Neural cell (in vitro differentiated cells): Measurements from ENCODE around the gene POLR1G. TPM values are rescaled to one million over a fixed set of nuclear protein-coding genes. Genes with fewer than 3 reads are reported as not detected.

Experiments
- H2AFZ ChIP-seq: fragments of 200-600, 300-800 bp; sonication (generic), shearing (Covaris generic); 2 replicates; pipeline ENCODE4 v1.6.0; 2014; ENCODE audit warnings: low read depth, mild to moderate bottlenecking, antibody characterized with exemption, low read length, moderate library complexity
- H3F3A ChIP-seq: fragments of 200-600 bp; shearing (Covaris generic); 2 replicates; pipeline ENCODE4 v1.6.1; 2016; ENCODE audit warnings: mild to moderate bottlenecking, moderate library complexity, mixed read lengths, antibody characterized with exemption, low read length; ENCODE audit not compliant: insufficient read depth, poor library complexity, severe bottlenecking
- H3K27ac ChIP-seq: fragments of 200-600, 300-800 bp; sonication (generic), shearing (Covaris generic); 2 replicates; pipeline ENCODE4 v1.5.1; 2014; ENCODE audit warnings: mild to moderate bottlenecking, low read length, moderate library complexity
- H3K27me3 ChIP-seq: fragments of 300-800, 200-600 bp; sonication (generic), shearing (Covaris generic); 2 replicates; pipeline ENCODE4 v1.6.0; 2014; ENCODE audit warnings: mild to moderate bottlenecking, low read depth, low read length, moderate library complexity; ENCODE audit not compliant: insufficient read depth
- H3K36me3 ChIP-seq: fragments of 300-800, 200-600 bp; sonication (generic), shearing (Covaris generic); 2 replicates; pipeline ENCODE4 v1.5.1; 2014; ENCODE audit warnings: mild to moderate bottlenecking, antibody characterized with exemption, low read length, moderate library complexity; ENCODE audit not compliant: insufficient read depth
- H3K4me2 ChIP-seq: fragments of 300-800, 200-600 bp; sonication (generic), shearing (Covaris generic); 2 replicates; pipeline ENCODE4 v1.6.0; 2014; ENCODE audit warnings: mild to moderate bottlenecking, low read length
- H3K4me3 ChIP-seq: fragments of 300-800, 200-600 bp; sonication (generic), shearing (Covaris generic); 2 replicates; pipeline ENCODE4 v1.5.1; 2014; ENCODE audit warnings: mild to moderate bottlenecking, low read length, moderate library complexity
- H3K79me2 ChIP-seq: fragments of 200-600 bp; shearing (Covaris generic); replicated peaks from 2 replicates; pipeline ENCODE4 v1.6.0; 2014; ENCODE audit warnings: mild to moderate bottlenecking, low read length, moderate library complexity; ENCODE audit not compliant: insufficient read depth
- H3K9ac ChIP-seq: fragments of 300-800, 200-600 bp; sonication (generic), shearing (Covaris generic); 2 replicates; pipeline ENCODE4 v1.6.1; 2016; ENCODE audit warnings: mild to moderate bottlenecking, low read length, mixed read lengths
- H3K9me2 ChIP-seq: fragments of 200-600 bp; shearing (Covaris generic); 2 replicates; pipeline ENCODE4 v1.6.1; 2016; ENCODE audit warnings: mild to moderate bottlenecking, low read length, mixed read lengths; ENCODE audit not compliant: insufficient read depth
- H3K9me3 ChIP-seq: fragments of 200-600, 300-800 bp; sonication (generic), shearing (Covaris generic); 2 replicates; pipeline ENCODE4 v1.6.1; 2016; ENCODE audit warnings: mild to moderate bottlenecking, mixed run types, low read length, moderate library complexity, mixed read lengths
- H4K20me1 ChIP-seq: fragments of 200-600 bp; shearing (Covaris generic); 2 replicates; pipeline ENCODE4 v1.6.1; 2016; ENCODE audit warnings: mild to moderate bottlenecking, mixed run types; ENCODE audit not compliant: insufficient read depth
- CTCF ChIP-seq: fragments of 450-650 bp; IDR thresholded peaks from 2 replicates; pipeline ENCODE4 v1.5.1; 2014; ENCODE audit warnings: antibody characterized with exemption, mild to moderate bottlenecking, moderate library complexity; ENCODE audit not compliant: poor library complexity, severe bottlenecking
- EP300 ChIP-seq: fragments of 450-650 bp; conservative IDR thresholded peaks from 2 replicates; pipeline ENCODE4 v1.6.1; 2014; ENCODE audit warnings: antibody characterized with exemption, mild to moderate bottlenecking, moderate library complexity; ENCODE audit not compliant: poor library complexity, severe bottlenecking
- EZH2 ChIP-seq: fragments of 200-600, 300-800 bp; shearing (Covaris generic), sonication (generic); IDR thresholded peaks from 2 replicates; pipeline ENCODE4 v1.6.1; 2014; ENCODE audit warnings: antibody characterized with exemption, low read length, borderline replicate concordance, mild to moderate bottlenecking; ENCODE audit not compliant: insufficient read depth, poor library complexity, severe bottlenecking
- MXI1 ChIP-seq: fragments of 450-650 bp; conservative IDR thresholded peaks from 2 replicates; pipeline ENCODE4 v1.6.1; 2014; ENCODE audit warnings: antibody characterized with exemption, mild to moderate bottlenecking; ENCODE audit not compliant: poor library complexity, severe bottlenecking
- POLR2AphosphoS5 ChIP-seq: IDR thresholded peaks from 2 replicates; pipeline ENCODE4 v1.6.1; 2012
- RAD21 ChIP-seq: fragments of 450-650 bp; conservative IDR thresholded peaks from 2 replicates; pipeline ENCODE4 v1.6.1; 2014; ENCODE audit warnings: antibody characterized with exemption, mild to moderate bottlenecking, moderate library complexity
- REST ChIP-seq: IDR thresholded peaks from 2 replicates; pipeline ENCODE4 v1.6.1; 2012; ENCODE audit warnings: borderline replicate concordance
- SMC3 ChIP-seq: fragments of 450-650 bp; conservative IDR thresholded peaks from 2 replicates; pipeline ENCODE4 v1.6.1; 2014; ENCODE audit warnings: antibody characterized with exemption, mild to moderate bottlenecking, moderate library complexity; ENCODE audit not compliant: poor library complexity
- TAF1 ChIP-seq: IDR thresholded peaks from 2 replicates; pipeline ENCODE4 v1.6.1; 2012; ENCODE audit warnings: low read depth
- polyA plus RNA-seq: library from polyadenylated mRNA; depleted of rRNA; stranded (reverse); fragments of >200 nt; gene quantifications from 2 replicates; pipeline ENCODE4 v1.2.3, GENCODE V29; 2014

POLR1G gene
- polyA plus RNA-seq, 1 donor from 2014 or later, result 2.4 TPM

- Histone ChIP-seq H3K4me3 (peak overlapping the region; percentile 74), H2AFZ (peak overlapping the region; percentile 23)
Measured at GRCh38 chr19:45450012-45450333, 43.5 kb downstream of the POLR1G start.

GRCh38 chr19:45451131-45451849 is 44.8 kb downstream of the POLR1G start:
- Histone ChIP-seq H2AFZ (peak overlapping the region; percentile 69), H3K27me3 (no peaks in the 10 kb centered on the region), H3K36me3 (no peaks in the 10 kb centered on the region), H3K79me2 (no peaks in the 10 kb centered on the region), H3K4me3 (peak overlapping the region; percentile 74), H3K4me2 (peak overlapping the region; percentile 62), H3K9me2 (no peaks in the 10 kb centered on the region), H3F3A (no peaks in the 10 kb centered on the region), H3K27ac (peak overlapping the region; percentile 73), H4K20me1 (no peaks in the 10 kb centered on the region), H3K9me3 (no peaks in the 10 kb centered on the region), H3K9ac (peak overlapping the region; percentile 81)
- TF ChIP-seq POLR2AphosphoS5 (no peak), SMC3 (no peak), REST (no peak), MXI1 (no peak), TAF1 (no peak), RAD21 (no peak)

More at GRCh38 chr19:45450012-45450333, 43.5 kb downstream of the POLR1G start:
- Histone ChIP-seq H3F3A (no peaks in the 10 kb centered on the region), H3K36me3 (no peaks in the 10 kb centered on the region), H3K79me2 (no peaks in the 10 kb centered on the region), H3K27me3 (no peaks in the 10 kb centered on the region), H4K20me1 (no peaks in the 10 kb centered on the region), H3K4me2 (no peak overlapping the region), H3K9ac (peak overlapping the region; percentile 62), H3K27ac (peak overlapping the region; percentile 76), H3K9me2 (no peaks in the 10 kb centered on the region), H3K9me3 (no peaks in the 10 kb centered on the region)
- TF ChIP-seq RAD21 (no peak), REST (no peak), SMC3 (no peak), POLR2AphosphoS5 (no peak), CTCF (no peak), EZH2 (no peak), MXI1 (no peak), TAF1 (no peak), EP300 (no peak)
